Measurements from ENCODE around the gene MYH6.

Gene MYH6

GRCh38 chr14:23353433-23353780 lies 54.7 kb downstream of the MYH6 start:
- no peak for DNase-seq

DNA sequence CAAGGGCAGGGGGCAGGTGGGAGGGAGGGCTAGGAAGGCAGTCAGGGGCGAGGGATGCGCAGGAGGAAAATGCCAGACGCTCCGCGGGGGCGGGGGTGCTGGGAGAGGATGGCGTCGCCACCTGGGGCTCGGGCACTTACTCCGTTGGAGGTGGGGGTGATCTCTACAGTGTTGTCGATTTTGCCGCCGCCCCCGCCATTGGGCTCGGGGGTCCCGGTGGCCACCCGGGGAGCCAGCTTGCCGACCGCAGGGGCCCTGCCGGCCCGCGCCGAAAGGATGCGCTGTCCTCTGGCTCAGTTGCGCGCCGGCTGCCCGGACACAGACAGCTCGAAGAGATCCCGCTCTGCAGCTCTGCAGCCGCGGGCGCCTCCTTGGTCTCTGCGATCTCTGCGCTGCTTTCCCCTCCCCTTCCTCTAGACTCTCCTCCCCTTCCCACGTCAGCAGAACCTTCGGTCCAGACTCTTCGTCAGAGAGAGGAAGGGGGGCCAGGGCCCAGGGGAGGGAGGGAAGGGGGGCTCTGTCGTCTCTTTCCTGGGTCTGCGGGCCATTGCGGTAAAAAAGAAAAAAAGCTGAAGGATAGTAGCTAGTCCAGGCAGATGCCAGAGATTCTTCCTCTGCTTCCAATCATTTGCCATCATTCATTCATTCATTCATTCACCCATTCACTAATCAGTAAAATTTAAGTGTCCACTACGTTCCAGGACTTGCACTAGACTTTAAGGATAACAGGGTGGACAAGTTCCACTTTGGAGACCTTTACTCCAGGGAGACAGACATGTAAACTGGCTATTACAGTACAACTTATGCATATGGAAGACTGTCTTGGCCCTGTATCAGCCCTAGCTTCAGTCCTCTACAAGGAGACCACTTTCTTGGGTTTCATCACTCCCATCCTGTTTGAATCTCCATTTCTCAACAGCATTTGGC lies 55.3 kb downstream of the MYH6 start, which contains the start of gene SLC22A17:
Gene SLC22A17, minus strand, starts transcription at position 382 of the 927 bp plus-strand sequence.
- peak; percentile 83 for DNase-seq

- no peak for DNase-seq
Measured at GRCh38 chr14:23351681-23352505, 56.2 kb downstream of the MYH6 start.

DNA sequence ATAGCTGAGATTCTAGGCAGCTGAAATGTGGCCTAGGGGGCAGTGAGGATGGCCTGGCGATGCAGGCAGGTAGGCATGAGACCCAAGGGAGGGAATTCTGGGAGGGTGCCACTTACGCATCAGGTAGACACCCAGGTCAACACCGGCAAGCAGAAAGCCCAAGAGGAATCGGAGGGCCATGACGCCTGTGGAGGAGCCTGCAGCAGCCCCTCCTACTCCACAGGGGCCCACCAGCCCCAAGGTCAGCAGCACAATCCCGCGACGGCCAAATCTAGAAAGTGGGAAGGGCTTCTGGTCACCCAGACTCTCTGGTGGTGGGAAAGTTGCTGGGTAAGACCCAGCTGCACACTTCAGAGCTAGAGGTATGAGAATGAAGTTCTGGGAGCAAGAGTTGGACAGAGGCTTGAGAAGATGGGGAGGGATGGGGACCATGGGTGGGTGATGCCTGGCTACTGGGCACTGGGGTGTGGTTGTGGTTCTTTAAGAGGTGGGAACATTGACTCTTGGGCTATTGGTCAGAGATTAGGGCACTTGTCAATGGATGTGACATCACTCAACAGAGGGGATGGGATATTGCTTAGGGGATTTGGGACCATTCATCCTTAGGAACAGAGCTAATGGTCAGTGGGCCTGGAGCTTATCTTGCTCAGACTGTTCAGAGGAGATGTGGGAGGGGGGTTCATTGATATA lies 58.8 kb downstream of the MYH6 start:
- no peak for DNase-seq

DNA sequence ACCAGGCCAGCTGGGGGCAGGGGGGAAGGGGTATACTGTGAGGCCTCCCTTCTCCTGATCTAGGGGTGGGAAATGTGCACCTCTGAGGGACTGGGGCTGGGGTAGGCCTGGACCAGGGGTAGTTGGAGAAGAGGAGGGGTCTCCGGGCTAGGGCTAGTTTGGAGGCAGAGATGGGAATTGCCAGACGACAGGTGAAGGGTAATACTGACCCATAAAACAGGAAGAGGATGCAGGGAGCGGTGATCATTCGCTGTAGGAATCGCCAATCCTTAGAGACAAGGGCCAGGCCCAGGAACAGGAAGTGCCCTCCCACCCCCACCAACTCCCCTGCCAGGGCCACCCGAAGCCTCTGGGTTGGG lies 59.8 kb downstream of the MYH6 start:
- no peak for DNase-seq

- DNase-seq, result no peak
Measured at GRCh38 chr14:23347406-23348296, 60.4 kb downstream of the MYH6 start.

GRCh38 chr14:23346693-23347405 lies 61.2 kb downstream of the MYH6 start:
- DNase-seq, result no peak

GRCh38 chr14:23345987-23346692 lies 61.9 kb downstream of the MYH6 start:
- no peak for DNase-seq

DNA sequence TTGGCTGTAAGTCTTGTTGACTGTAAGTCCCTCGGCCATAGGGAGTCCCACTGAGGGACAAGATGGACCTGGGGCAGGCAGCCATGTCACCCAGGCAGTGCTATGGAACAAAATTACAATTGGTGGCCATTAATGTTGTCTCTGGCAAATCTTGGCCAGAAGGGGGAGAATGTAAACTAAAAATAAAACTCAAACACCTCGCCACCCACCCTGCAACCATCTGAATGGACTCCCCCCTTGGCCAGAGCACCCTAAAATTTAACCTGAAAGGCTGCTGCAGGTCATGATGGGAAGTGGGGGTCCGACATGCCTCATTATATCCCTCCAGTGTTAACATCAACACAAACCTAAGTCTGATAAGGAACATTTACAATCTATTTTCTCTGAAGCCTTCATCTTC lies 63.6 kb downstream of the MYH6 start:
- DNase-seq, result no peak

GRCh38 chr14:23339506-23340268 lies 68.4 kb downstream of the MYH6 start:
- DNase-seq, result no peak

DNA sequence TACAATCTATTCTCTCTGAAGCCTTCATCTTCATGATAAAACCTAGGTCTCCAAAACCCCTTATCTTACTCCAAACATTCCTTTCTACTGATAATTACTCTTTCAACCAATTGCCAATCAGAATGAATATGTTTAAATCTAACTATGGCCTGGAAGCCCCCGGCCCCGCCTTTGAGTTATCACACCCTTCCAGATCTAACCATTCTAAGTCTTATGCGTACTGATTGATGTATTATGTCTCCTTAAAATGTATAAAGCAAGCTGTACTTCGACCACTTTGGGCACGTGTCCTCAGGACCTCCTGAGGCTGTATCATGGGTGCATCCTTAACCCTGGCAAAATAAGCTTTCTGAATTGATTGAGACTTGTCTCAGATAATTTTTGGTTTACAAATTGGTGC lies 72.5 kb downstream of the MYH6 start:
- no peak for DNase-seq
